Mesothelial cell of epicardium (in vitro differentiated cells): Measurements from ENCODE around the gene AHI1. TPM values are rescaled to one million over a fixed set of nuclear protein-coding genes. Genes with fewer than 3 reads are reported as not detected.
A peak's percentile ranks its signal among the peaks of the same experiment; 100 is the strongest.

Experiments
- DNase-seq, 2 experiments: peaks; one replicate each; pipeline ENCODE4 v3.0.0; 2021; ENCODE audit warnings: low spot score in 2 of 2; ENCODE audit not compliant: unreplicated experiment in 2 of 2
- H3K27ac Mint-ChIP-seq: 2 replicates; pipeline ENCODE4 v1.8.0; 2021; ENCODE audit warnings: mixed read lengths
- H3K27me3 Mint-ChIP-seq: 2 replicates; pipeline ENCODE4 v1.8.0; 2021; ENCODE audit warnings: low read depth, mixed read lengths
- H3K36me3 Mint-ChIP-seq: 2 replicates; pipeline ENCODE4 v1.8.0; 2021; ENCODE audit warnings: mixed read lengths
- H3K4me1 Mint-ChIP-seq: 2 replicates; pipeline ENCODE4 v1.8.0; 2021; ENCODE audit warnings: mixed read lengths
- H3K4me3 Mint-ChIP-seq: 2 replicates; pipeline ENCODE4 v1.8.0; 2021; ENCODE audit warnings: mild to moderate bottlenecking, moderate library complexity, mixed read lengths
- H3K9me3 Mint-ChIP-seq: 2 replicates; pipeline ENCODE4 v1.8.0; 2021; ENCODE audit warnings: mixed read lengths
- total RNA-seq: library from RNA; stranded (reverse); gene quantifications from 3 replicates; pipeline ENCODE4 v1.2.1, GENCODE V29; 2021
- TF ChIP-seq, protein P1 (sequence below): fragments of 200-600 bp; sonication (generic); IDR thresholded peaks from one replicate; pipeline ENCODE4 v1.5.0; 2021; ENCODE audit warnings: antibody characterized with exemption; ENCODE audit not compliant: unreplicated experiment

Gene AHI1
- total RNA-seq, 1 donor from 2014 or later = 41.6 TPM

DNA sequence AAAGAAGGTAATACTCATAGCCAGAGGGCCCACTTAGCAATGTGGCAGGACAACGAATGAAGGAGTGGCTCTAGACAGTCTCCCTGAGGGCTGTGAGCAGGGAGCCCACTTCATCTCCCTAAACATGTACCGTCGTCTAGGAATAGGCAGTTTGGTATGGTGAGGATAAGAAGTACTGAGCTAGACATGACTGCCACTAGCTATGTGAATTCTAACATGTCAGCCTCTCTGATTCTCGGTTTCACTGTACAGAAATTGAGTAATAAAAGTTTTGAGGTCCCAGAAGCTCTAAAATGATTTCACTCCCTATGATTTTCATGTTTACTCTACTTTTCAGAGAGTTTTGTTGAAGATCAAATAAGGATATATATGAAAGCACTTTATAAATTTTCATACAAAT lies 107.1 kb downstream of the AHI1 start:
- no peaks in the 10 kb centered on the region for H3K9me3 Mint-ChIP-seq
- H3K4me1 Mint-ChIP-seq = no peaks in the 10 kb centered on the region
- no peak overlapping the region for H3K27ac Mint-ChIP-seq
- H3K36me3 Mint-ChIP-seq = peaks cover 20% of the 10 kb centered on the region
- H3K4me3 Mint-ChIP-seq = no peak overlapping the region
- no peaks in the 10 kb centered on the region for H3K27me3 Mint-ChIP-seq
- TF ChIP-seq, protein P1, sequence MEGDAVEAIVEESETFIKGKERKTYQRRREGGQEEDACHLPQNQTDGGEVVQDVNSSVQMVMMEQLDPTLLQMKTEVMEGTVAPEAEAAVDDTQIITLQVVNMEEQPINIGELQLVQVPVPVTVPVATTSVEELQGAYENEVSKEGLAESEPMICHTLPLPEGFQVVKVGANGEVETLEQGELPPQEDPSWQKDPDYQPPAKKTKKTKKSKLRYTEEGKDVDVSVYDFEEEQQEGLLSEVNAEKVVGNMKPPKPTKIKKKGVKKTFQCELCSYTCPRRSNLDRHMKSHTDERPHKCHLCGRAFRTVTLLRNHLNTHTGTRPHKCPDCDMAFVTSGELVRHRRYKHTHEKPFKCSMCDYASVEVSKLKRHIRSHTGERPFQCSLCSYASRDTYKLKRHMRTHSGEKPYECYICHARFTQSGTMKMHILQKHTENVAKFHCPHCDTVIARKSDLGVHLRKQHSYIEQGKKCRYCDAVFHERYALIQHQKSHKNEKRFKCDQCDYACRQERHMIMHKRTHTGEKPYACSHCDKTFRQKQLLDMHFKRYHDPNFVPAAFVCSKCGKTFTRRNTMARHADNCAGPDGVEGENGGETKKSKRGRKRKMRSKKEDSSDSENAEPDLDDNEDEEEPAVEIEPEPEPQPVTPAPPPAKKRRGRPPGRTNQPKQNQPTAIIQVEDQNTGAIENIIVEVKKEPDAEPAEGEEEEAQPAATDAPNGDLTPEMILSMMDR = no peak
- no peak for DNase-seq

DNA sequence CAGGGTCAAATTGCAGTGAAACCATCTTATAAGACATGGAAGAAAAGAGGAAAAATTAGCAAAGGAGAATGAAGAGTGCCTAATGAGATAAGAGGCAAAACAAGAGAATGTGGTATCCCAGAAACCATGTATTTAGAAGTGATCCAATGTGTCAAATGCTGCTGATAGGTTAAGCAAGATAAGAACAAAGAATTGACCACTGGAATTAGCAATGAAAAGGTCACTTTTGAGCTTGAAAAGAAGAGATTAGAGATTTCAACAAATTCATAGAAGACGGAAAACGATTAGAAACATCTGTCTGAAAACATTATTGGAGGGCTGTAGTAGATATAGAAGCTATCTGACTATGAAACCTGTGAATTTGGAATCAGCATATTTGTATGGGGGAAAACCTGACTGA lies 112.2 kb downstream of the AHI1 start:
- Mint-ChIP-seq H3K4me3 (no peak overlapping the region), H3K4me1 (no peaks in the 10 kb centered on the region), H3K36me3 (peaks cover 13% of the 10 kb centered on the region), H3K27ac (no peak overlapping the region), H3K9me3 (no peaks in the 10 kb centered on the region), H3K27me3 (no peaks in the 10 kb centered on the region)
- no peak for DNase-seq
- TF ChIP-seq, protein P1 = no peak

DNA sequence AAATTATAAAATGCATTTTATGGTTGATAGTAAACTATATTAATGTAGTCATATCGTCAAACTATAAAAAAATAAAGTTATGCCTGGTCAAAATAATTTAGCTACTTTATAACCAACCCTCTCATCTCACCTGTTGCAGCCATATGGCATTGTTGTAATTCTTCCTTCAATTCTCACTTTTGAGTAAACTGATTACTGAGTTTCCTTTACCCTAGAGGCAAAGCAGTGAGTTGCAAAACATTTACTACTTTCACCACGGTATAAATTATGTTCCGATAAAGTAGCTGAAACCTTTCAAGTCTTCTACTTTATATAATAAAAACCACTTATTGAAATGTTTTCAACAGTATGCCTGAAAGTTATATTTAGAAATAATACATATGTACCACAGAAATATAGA lies 113.8 kb downstream of the AHI1 start:
- Mint-ChIP-seq H3K4me3 (no peak overlapping the region), H3K27me3 (no peaks in the 10 kb centered on the region), H3K9me3 (no peaks in the 10 kb centered on the region), H3K27ac (no peak overlapping the region), H3K4me1 (no peaks in the 10 kb centered on the region), H3K36me3 (peaks cover 11% of the 10 kb centered on the region)
- DNase-seq = no peak
- TF ChIP-seq, protein P1 = peak; percentile 24

DNA sequence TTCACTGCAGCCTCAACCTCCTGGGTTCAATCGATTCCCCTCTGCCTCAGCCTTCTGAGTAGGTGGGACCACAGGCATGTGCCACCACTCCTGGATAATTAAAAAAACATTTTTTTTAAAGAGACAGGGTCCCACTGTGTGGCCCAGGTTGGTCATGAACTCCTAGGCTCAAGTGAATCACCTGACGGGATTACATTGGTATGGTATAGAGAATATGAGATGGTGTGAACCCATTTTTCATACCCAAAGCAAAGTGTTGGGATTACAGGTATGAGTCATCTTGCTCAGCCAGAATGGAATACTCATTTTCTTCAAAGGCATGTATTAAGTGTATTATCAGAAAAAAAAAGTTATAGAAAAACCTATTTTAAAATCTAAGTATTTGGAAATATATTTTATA lies 114.2 kb downstream of the AHI1 start:
- no peaks in the 10 kb centered on the region for H3K9me3 Mint-ChIP-seq
- peaks cover 11% of the 10 kb centered on the region for H3K36me3 Mint-ChIP-seq
- H3K27me3 Mint-ChIP-seq = no peaks in the 10 kb centered on the region
- no peak overlapping the region for H3K27ac Mint-ChIP-seq
- TF ChIP-seq, protein P1 = no peak
- H3K4me3 Mint-ChIP-seq = no peak overlapping the region
- no peaks in the 10 kb centered on the region for H3K4me1 Mint-ChIP-seq
- no peak for DNase-seq

DNA sequence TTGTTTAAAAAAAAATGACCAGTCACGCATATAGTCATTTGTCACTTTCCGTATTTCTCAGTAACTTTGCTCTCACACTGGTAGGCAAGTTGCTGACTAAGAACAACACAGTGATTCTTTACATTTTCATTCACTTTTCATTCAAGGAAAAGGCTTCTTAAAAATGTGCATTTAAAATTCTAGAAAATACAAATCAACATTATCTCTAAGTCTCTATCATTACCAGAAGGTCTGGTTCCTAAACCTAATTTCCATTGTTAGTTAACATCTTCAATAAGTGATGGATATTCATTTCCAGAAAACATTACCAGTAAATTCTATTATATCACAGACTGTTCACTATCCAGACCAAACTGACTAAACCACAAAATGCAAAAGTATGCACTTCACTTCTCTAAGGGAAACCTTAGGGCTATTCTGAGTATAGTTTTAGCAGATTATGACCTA lies 115.3 kb downstream of the AHI1 start:
- Mint-ChIP-seq H3K9me3 (no peaks in the 10 kb centered on the region), H3K36me3 (peaks cover 1% of the 10 kb centered on the region), H3K27ac (no peak overlapping the region), H3K4me3 (no peak overlapping the region), H3K27me3 (no peaks in the 10 kb centered on the region), H3K4me1 (no peaks in the 10 kb centered on the region)
- TF ChIP-seq, protein P1 = no peak
- no peak for DNase-seq

DNA sequence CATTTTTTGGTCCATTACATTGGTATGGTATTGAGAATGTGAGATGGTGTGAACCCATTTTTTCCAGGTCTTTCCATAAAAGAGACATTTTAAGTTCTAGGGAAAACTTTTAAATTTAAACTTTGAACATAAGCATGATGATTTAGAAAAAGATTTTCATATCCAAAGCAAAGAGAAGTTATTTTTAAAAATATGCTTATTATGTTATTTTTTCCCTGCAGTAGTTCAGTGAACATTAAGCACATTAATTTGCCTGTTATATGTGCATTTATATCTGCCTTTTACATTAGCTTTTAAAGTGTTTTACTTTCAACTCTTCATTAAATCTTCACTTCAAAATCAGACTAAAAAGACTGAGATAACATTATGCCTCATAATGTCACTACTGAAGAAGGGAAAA lies 116.7 kb downstream of the AHI1 start:
- Mint-ChIP-seq H3K4me3 (no peak overlapping the region), H3K36me3 (no peaks in the 10 kb centered on the region), H3K4me1 (no peaks in the 10 kb centered on the region), H3K27ac (no peak overlapping the region), H3K9me3 (no peaks in the 10 kb centered on the region), H3K27me3 (no peaks in the 10 kb centered on the region)
- TF ChIP-seq, protein P1 = no peak
- no peak for DNase-seq
